Measurements from ENCODE around the gene CTTNBP2NL.

Gene CTTNBP2NL

DNA sequence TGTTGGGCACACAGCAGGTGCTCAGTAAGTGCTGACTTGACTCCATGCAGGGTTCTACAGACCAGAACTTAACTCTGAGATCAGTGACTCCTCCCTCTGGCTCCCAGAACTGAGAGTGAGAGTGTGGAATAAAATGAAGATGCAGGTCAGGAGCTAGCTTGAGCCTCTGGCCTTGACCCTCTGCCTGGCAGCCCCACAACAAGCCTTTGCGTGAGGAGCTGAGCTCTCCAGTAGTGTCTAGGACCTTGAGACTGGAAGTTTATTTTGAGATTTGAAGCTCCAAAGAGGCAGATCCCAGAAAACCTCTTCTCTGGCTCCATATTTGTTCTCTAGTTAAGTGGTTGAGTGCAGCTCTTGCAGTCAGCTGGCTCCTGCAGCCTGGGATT lies 109.4 kb downstream of the CTTNBP2NL start:
- no peak for DNase-seq (ENCODE audit: low read depth, low spot score)

GRCh38 chr1:112505878-112506277 lies 109.9 kb downstream of the CTTNBP2NL start:
- DNase-seq (ENCODE audit: low read depth, low spot score) = no peak

DNA sequence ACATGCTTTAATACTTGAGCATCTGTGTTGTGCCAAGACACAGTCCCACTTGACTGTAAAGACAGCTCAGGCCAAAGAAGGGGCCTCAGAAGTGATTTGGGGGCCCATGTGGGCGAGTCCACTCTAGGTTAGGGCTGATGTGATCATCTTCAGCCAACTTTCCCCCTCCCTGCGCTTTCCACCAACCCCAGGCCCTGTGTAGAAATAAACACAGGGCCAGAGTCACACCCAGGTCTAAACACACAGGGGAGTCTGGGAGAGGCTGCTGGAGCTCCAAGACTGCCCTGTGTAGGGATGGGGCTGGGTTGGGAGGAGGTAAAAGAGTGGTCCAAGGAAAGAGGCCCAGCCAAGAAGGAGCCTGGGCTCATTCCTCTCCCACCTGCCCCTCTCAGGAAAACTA lies 110.3 kb downstream of the CTTNBP2NL start:
- DNase-seq (ENCODE audit: low read depth, low spot score) = no peak

DNA sequence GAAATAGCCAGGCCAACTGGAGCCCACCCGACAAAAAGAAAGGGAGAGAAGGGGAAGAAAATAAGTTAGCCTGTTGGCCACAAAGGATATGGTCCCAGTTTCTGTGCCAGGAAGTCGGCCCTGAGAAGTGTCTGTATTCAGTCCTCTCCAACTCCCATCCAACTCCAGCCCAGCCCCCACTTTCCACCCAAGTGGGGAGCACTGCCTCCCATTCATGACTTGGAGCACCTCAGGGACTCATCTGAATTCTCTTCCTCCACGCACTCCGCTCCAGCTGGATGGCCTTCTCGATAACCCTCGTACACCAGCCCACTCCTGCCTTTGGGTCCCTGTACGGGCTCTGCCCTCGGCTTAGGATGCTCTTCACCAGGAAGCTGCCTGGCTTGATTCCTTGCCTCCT lies 110.7 kb downstream of the CTTNBP2NL start:
- DNase-seq (ENCODE audit: low read depth, low spot score) = no peak

DNA sequence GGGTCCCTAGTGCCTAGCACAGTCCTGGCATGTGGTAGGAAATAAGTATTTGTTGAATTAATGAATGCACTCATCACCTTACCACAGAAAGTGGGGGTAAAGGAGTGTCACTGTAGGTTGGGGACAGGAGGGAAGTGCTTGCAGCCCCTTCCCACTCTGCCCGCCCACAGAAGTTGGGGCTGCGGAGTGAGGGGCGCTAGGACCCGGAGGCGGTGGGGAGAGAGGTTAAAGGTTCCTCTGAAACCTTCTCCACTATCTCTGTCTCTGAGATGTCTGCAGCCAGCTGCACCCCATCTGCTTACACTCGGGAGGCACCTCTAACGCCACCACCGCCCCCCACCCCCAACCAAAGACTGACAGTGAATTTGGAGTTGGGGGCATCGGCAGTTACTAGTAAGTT lies 111.3 kb downstream of the CTTNBP2NL start:
- DNase-seq (ENCODE audit: low read depth, low spot score) = no peak

DNA sequence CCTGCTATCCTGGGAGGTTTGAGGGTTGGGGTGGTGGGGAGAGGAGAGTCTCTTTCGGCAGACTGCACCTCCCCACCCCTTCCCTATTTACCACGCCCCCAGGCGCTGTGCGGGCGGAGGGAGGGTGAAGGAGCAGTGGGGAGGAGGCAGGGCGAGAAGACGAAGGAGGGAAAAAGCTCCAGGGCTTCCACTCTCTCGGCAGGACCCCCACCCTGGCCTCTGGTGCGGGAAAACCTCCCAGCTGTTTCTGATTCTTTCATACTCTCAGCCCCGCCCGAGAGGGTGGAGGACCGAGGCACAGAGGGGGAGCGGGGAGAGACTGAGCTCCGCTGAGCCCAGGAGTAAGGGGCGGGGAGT lies 111.9 kb downstream of the CTTNBP2NL start:
- DNase-seq (ENCODE audit: low read depth, low spot score) = no peak

- DNase-seq (ENCODE audit: low read depth, low spot score) = no peak
These were observed 112.4 kb downstream of the CTTNBP2NL start, which contains the start of gene WNT2B for GRCh38 chr1:112508278-112509004. TSS of gene WNT2B (plus strand) at chr1:112508965. CDS start at chr1:112509263, 298 bp downstream.

DNA sequence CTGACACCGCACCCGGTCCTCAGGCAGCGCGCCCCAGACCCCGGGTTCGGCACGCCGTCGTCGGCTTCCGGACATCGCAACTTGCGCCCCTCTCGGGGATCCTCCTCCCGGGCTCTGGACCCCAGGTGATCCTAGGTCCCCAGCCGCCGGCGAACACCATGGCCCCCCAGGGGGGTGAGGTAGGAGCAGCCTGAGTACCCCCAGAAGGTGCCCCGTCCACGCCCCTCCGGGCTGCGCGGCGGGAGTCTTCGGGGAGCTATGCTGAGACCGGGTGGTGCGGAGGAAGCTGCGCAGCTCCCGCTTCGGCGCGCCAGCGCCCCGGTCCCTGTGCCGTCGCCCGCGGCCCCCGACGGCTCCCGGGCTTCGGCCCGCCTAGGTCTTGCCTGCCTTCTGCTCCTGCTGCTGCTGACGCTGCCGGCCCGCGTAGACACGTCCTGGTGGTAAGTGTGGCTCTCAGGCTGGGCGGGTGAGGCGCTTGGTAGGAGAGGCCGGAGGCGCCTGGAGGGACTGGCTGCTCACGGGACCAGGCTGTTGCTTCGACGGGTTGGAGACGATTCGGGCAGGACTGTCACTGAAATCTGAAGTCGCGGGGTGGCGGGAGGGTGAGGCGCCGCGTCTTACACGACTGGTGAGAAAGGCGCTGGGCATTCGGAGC lies 113.1 kb downstream of the CTTNBP2NL start:
- no peak for DNase-seq (ENCODE audit: low read depth, low spot score)

DNA sequence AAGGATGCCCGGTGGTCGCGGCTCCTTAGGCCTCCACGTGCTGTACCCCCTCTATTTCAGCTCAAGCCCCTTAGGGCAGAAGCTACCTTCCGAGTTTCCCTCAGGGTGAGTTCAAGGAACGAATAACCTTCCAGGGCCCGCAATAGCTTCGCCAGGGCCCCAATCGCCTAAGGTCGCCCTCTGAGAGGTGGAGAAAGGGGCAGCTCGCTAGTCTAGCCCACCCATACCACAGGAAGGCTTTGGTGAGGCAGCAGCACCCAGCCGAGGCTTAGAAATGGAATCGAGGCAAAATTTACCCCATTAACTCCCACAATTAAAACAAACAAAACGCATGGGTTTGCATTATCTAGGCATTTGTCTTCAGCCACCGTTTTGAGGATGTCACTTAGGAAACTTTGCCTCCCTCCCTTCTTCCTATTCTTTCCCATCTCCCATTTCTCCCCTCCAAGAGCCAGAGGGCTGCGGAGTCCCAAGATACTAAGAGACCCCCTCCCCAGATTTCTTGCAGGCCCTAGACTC lies 113.7 kb downstream of the CTTNBP2NL start:
- no peak for DNase-seq (ENCODE audit: low read depth, low spot score)

DNA sequence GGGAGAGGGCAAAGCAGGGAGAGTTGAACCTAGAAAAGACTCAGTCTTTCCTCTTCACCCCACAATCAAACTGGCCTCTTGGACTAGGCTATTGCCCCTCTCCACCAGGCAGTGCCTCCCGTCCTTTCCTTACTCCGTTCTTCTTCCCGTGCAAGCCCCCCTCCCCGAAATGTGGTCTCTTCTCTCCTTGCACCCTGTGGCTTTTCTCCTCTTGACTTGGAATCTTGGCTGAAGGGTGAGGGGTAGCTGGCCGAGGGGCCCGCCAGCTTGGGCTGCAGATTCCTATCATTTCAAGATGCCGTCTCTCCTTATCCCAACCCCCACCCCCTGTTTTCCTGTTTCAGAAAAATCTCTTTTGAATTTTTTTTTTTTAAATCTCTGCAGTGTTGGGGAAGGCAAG lies 114.3 kb downstream of the CTTNBP2NL start:
- no peak for DNase-seq (ENCODE audit: low read depth, low spot score)
